Liver (tissue), 9 donors: Measurements from ENCODE around the gene SLC14A1. TPM values are rescaled to one million over a fixed set of nuclear protein-coding genes. Genes with fewer than 3 reads are reported as not detected.

Experiments
- DNase-seq: peaks from one replicate; pipeline ENCODE4 v3.0.0-alpha.2; 2017; ENCODE audit warnings: low spot score
- H3K27ac ChIP-seq, 2 donors: one replicate each; pipeline ENCODE4 v1.7.0; 2013; ENCODE audit warnings: inconsistent platforms in 2 of 2, low read length in 2 of 2, control low read depth in 1 of 2, low read depth in 1 of 2, mild to moderate bottlenecking in 1 of 2
- H3K27me3 ChIP-seq, 4 donors: one replicate each; pipeline versions ENCODE4 v1.6.1 to v1.7.0; 2013; ENCODE audit warnings: low read length in 3 of 4, inconsistent platforms in 1 of 4, mild to moderate bottlenecking in 1 of 4, moderate library complexity in 1 of 4; ENCODE audit not compliant: control insufficient read depth in 4 of 4, insufficient read depth in 4 of 4
- H3K36me3 ChIP-seq, 4 donors: one replicate each; pipeline versions ENCODE4 v1.6.1 to v1.7.0; 2013; ENCODE audit warnings: low read length in 3 of 4, mild to moderate bottlenecking in 3 of 4, low read depth in 1 of 4, moderate library complexity in 1 of 4; ENCODE audit not compliant: control insufficient read depth in 4 of 4, insufficient read depth in 3 of 4
- H3K4me1 ChIP-seq, 4 donors: one replicate each; pipeline versions ENCODE4 v1.6.1 to v1.7.0; 2013; ENCODE audit warnings: low read length in 3 of 4, mild to moderate bottlenecking in 3 of 4, moderate library complexity in 1 of 4; ENCODE audit not compliant: control insufficient read depth in 4 of 4, insufficient read depth in 4 of 4
- H3K4me3 ChIP-seq, 3 donors: one replicate each; pipeline versions ENCODE4 v1.6.1 to v1.7.0; 2013; ENCODE audit warnings: low read length in 3 of 3, control low read depth in 1 of 3, low read depth in 1 of 3, mild to moderate bottlenecking in 1 of 3
- H3K9ac ChIP-seq, 2 donors: one replicate each; pipeline ENCODE4 v1.7.0; 2013; ENCODE audit warnings: low read length in 2 of 2, mild to moderate bottlenecking in 2 of 2, moderate library complexity in 2 of 2, control low read depth in 1 of 2, low read depth in 1 of 2
- H3K9me3 ChIP-seq, 4 donors: one replicate each; pipeline versions ENCODE4 v1.6.1 to v1.7.0; 2013; ENCODE audit warnings: low read length in 3 of 4; ENCODE audit not compliant: control insufficient read depth in 4 of 4
- EGR1 ChIP-seq, 2 donors: IDR thresholded peaks; 2 replicates each; pipeline ENCODE4 v1.6.1; 2016 to 2018; ENCODE audit warnings: antibody characterized with exemption in 2 of 2, low read depth in 2 of 2
- FOXA1 ChIP-seq: IDR thresholded peaks from 2 replicates; pipeline ENCODE4 v1.6.1; 2016; ENCODE audit warnings: antibody characterized with exemption
- FOXA2 ChIP-seq: IDR thresholded peaks from 2 replicates; pipeline ENCODE4 v1.6.1; 2016; ENCODE audit warnings: antibody characterized with exemption
- GABPA ChIP-seq, 2 donors: IDR thresholded peaks in 1 of 2; conservative IDR thresholded peaks in 1 of 2; 2 replicates each; pipeline ENCODE4 v1.6.1; 2016; ENCODE audit warnings: antibody characterized with exemption in 2 of 2, mild to moderate bottlenecking in 1 of 2, moderate library complexity in 1 of 2
- HNF4A ChIP-seq, 2 donors: conservative IDR thresholded peaks; 2 replicates each; pipeline ENCODE4 v1.6.1; 2016; ENCODE audit warnings: antibody characterized with exemption in 2 of 2, mild to moderate bottlenecking in 2 of 2
- HNF4G ChIP-seq: IDR thresholded peaks from 2 replicates; pipeline ENCODE4 v1.6.1; 2016; ENCODE audit warnings: antibody characterized with exemption
- JUND ChIP-seq, 2 donors: IDR thresholded peaks; 2 replicates each; pipeline ENCODE4 v1.6.1; 2016; ENCODE audit warnings: antibody characterized with exemption in 2 of 2
- NR2F2 ChIP-seq: IDR thresholded peaks from 2 replicates; pipeline ENCODE4 v1.6.1; 2016; ENCODE audit warnings: antibody characterized with exemption
- RAD21 ChIP-seq, 2 donors: IDR thresholded peaks; 2 replicates each; pipeline ENCODE4 v1.6.1; 2016; ENCODE audit warnings: antibody characterized with exemption in 2 of 2, mild to moderate bottlenecking in 2 of 2
- RXRA ChIP-seq, 2 donors: IDR thresholded peaks; 2 replicates each; pipeline ENCODE4 v1.6.1; 2017 to 2018; ENCODE audit warnings: antibody characterized with exemption in 2 of 2, mild to moderate bottlenecking in 1 of 2
- SP1 ChIP-seq: IDR thresholded peaks from 2 replicates; pipeline ENCODE4 v1.6.1; 2018; ENCODE audit warnings: antibody characterized with exemption, mild to moderate bottlenecking
- TAF1 ChIP-seq: conservative IDR thresholded peaks from 2 replicates; pipeline ENCODE4 v1.6.1; 2016; ENCODE audit warnings: antibody characterized with exemption, mild to moderate bottlenecking
- YY1 ChIP-seq: IDR thresholded peaks from 2 replicates; pipeline ENCODE4 v1.6.1; 2016; ENCODE audit warnings: antibody characterized with exemption, mild to moderate bottlenecking
- WGBS: extraction: QIAGEN DNeasy Blood & Tissue Kit; methylation state at CpG from one replicate; pipeline ENCODE4 v1.1.7; 2013; 5-methylcytosine and 5-hydroxymethylcytosine counted together
- polyA plus RNA-seq, 2 donors: library from polyadenylated mRNA; stranded (reverse) in 1 of 2; unstranded in 1 of 2; fragments of 200-250 nt in 1 of 2; fragments of >200 nt in 1 of 2; fragmentation: Nextera tagmentation in 1 of 2; extraction: Ambion mirVana in 1 of 2; gene quantifications; one replicate each; pipeline versions ENCODE4 v1.2.1 to v1.2.3, GENCODE V29; 2013 to 2015
- total RNA-seq, 2 donors: library from RNA; depleted of rRNA; stranded (reverse); fragments of >200 nt; gene quantifications; one replicate each; pipeline ENCODE4 v1.2.3, GENCODE V29; 2014
- TF ChIP-seq, protein P1 (sequence below): fragments of 150-350 bp; IDR thresholded peaks from 2 replicates; pipeline ENCODE4 v1.5.1; 2017; ENCODE audit warnings: improper control_type of control experiment, low read depth, low read length; ENCODE audit not compliant: missing input control
- TF ChIP-seq, protein P2 (sequence below): IDR thresholded peaks from 2 replicates; pipeline ENCODE4 v1.6.1; 2016; ENCODE audit warnings: antibody characterized with exemption
- TF ChIP-seq, protein P3 (sequence below): IDR thresholded peaks from 2 replicates; pipeline ENCODE4 v1.6.1; 2016; ENCODE audit warnings: antibody characterized with exemption
- TF ChIP-seq, protein P4 (sequence below): IDR thresholded peaks from 2 replicates; pipeline ENCODE4 v1.6.1; 2016; ENCODE audit warnings: antibody characterized with exemption
- TF ChIP-seq, protein P5 (sequence below): IDR thresholded peaks from 2 replicates; pipeline ENCODE4 v1.6.1; 2016; ENCODE audit warnings: antibody characterized with exemption, mild to moderate bottlenecking
- donor health status: healthy.
- donor health status: healthy.
- donor health status: healthy.
- donor health status: healthy.
- donor health status: healthy.

SLC14A1 gene
- total and polyA plus RNA-seq, 4 donors = 0.56 to 96.7 (median 0.80) TPM

DNA sequence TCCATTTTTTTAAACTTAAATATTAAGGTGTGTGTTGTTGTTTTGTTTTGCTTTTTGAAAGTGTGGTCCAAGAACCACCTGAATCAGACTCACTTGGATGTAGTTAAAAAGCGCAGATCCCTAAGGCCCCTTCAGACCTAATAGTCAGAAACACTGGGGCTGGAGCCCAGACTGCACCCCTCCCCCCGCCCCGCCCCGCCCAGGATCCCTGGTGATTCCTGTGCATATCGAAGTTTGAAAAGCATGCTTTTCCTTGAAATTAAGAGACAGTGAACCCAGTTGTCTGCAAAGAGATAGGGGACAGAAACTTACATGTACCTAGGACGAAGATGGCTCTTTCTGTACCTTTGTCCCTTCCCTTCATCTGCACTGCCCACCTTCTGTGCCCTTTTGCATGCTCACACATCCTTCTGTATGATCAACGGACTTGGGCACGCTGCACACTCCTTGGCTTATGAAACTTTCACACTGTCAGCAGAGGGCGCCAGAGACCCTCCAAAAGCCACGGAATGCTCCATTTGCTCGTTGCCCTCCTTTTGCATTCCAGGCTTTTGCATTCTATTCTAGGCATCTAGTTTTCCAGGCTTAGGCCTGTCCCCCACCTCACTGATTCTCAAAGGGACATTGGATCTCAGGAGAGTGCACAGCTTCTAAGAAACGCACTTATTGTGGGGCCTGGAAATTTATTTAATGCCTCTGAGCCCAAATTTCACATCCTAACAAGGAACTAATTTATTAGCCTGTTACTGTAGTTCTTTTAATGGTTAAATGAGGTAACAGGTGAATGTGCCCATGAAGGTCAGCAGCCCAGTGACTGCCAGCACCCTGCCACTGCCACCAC is 32.8 kb upstream of the SLC14A1 start:
- peak; percentile 93 for DNase-seq
- Histone ChIP-seq H3K4me1 (peaks cover 0 to 4% (median 0%) of the 10 kb centered on the region in 4 donors), H3K27me3 (no peaks in the 10 kb centered on the region), H3K4me3 (no peak overlapping the region), H3K9me3 (no peaks in the 10 kb centered on the region), H3K27ac (no peak overlapping the region), H3K9ac (no peak overlapping the region), H3K36me3 (no peaks in the 10 kb centered on the region)
- WGBS = 12% methylated on average over 12 of the region's 12 CpGs
- peak; percentile 97 to 98 for TF ChIP-seq RAD21 (IDR thresholded peaks at IDR 0.05)
- TF ChIP-seq RXRA (IDR thresholded peaks at IDR 0.05) = peak in 1 of 2 donors; percentile 23
- no peak for TF ChIP-seq TAF1
- TF ChIP-seq, protein P1, sequence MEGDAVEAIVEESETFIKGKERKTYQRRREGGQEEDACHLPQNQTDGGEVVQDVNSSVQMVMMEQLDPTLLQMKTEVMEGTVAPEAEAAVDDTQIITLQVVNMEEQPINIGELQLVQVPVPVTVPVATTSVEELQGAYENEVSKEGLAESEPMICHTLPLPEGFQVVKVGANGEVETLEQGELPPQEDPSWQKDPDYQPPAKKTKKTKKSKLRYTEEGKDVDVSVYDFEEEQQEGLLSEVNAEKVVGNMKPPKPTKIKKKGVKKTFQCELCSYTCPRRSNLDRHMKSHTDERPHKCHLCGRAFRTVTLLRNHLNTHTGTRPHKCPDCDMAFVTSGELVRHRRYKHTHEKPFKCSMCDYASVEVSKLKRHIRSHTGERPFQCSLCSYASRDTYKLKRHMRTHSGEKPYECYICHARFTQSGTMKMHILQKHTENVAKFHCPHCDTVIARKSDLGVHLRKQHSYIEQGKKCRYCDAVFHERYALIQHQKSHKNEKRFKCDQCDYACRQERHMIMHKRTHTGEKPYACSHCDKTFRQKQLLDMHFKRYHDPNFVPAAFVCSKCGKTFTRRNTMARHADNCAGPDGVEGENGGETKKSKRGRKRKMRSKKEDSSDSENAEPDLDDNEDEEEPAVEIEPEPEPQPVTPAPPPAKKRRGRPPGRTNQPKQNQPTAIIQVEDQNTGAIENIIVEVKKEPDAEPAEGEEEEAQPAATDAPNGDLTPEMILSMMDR = peak; percentile 88
- peak in 1 of 2 donors; percentile 32 for TF ChIP-seq HNF4A (conservative IDR thresholded peaks at IDR 0.05)

DNA sequence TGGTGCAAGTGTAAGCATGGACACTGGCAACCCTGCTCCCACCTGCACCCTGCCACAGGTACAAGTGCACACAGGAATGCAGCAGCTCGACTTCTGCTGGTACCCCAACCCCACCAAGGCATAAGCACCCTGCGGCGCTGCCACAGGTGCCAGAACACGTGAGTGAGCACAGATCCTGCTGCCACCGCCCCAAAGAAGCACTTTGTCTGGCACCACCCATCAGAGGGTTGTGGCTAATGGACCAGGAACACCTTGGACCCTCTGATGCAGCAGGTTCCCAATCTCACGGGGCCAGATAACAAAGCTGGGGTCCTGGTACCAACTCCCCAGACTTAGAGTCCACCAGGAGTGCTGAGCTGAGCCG is 32.2 kb upstream of the SLC14A1 start:
- no peak overlapping the region for H3K4me3 ChIP-seq
- no peaks in the 10 kb centered on the region for H3K36me3 ChIP-seq
- no peak for DNase-seq
- peaks cover 0 to 4% (median 0%) of the 10 kb centered on the region in 4 donors for H3K4me1 ChIP-seq
- H3K9me3 ChIP-seq = no peaks in the 10 kb centered on the region
- WGBS = 76% methylated on average over 7 of the region's 7 CpGs
- H3K27ac ChIP-seq = no peak overlapping the region
- H3K9ac ChIP-seq = no peak overlapping the region
- TF ChIP-seq YY1 (no peak), TAF1 (no peak), RAD21 (IDR thresholded peaks at IDR 0.05) (no peak), HNF4A (conservative IDR thresholded peaks at IDR 0.05) (no peak), HNF4G (no peak), GABPA (IDR thresholded peaks at IDR 0.05 in 1 of 2, conservative IDR thresholded peaks at IDR 0.05 in 1 of 2) (no peak), EGR1 (IDR thresholded peaks at IDR 0.05; ENCODE audit: low read depth in 2 of 2) (no peak), FOXA1 (no peak), NR2F2 (no peak), RXRA (IDR thresholded peaks at IDR 0.05) (no peak), FOXA2 (no peak), SP1 (no peak), JUND (IDR thresholded peaks at IDR 0.05) (no peak)
- TF ChIP-seq, protein P1 = no peak
- TF ChIP-seq, protein P2, sequence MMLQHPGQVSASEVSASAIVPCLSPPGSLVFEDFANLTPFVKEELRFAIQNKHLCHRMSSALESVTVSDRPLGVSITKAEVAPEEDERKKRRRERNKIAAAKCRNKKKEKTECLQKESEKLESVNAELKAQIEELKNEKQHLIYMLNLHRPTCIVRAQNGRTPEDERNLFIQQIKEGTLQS = no peak
- TF ChIP-seq, protein P3, sequence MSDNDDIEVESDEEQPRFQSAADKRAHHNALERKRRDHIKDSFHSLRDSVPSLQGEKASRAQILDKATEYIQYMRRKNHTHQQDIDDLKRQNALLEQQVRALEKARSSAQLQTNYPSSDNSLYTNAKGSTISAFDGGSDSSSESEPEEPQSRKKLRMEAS = no peak
- TF ChIP-seq, protein P4, sequence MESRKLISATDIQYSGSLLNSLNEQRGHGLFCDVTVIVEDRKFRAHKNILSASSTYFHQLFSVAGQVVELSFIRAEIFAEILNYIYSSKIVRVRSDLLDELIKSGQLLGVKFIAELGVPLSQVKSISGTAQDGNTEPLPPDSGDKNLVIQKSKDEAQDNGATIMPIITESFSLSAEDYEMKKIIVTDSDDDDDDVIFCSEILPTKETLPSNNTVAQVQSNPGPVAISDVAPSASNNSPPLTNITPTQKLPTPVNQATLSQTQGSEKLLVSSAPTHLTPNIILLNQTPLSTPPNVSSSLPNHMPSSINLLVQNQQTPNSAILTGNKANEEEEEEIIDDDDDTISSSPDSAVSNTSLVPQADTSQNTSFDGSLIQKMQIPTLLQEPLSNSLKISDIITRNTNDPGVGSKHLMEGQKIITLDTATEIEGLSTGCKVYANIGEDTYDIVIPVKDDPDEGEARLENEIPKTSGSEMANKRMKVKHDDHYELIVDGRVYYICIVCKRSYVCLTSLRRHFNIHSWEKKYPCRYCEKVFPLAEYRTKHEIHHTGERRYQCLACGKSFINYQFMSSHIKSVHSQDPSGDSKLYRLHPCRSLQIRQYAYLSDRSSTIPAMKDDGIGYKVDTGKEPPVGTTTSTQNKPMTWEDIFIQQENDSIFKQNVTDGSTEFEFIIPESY = no peak
- TF ChIP-seq, protein P5, sequence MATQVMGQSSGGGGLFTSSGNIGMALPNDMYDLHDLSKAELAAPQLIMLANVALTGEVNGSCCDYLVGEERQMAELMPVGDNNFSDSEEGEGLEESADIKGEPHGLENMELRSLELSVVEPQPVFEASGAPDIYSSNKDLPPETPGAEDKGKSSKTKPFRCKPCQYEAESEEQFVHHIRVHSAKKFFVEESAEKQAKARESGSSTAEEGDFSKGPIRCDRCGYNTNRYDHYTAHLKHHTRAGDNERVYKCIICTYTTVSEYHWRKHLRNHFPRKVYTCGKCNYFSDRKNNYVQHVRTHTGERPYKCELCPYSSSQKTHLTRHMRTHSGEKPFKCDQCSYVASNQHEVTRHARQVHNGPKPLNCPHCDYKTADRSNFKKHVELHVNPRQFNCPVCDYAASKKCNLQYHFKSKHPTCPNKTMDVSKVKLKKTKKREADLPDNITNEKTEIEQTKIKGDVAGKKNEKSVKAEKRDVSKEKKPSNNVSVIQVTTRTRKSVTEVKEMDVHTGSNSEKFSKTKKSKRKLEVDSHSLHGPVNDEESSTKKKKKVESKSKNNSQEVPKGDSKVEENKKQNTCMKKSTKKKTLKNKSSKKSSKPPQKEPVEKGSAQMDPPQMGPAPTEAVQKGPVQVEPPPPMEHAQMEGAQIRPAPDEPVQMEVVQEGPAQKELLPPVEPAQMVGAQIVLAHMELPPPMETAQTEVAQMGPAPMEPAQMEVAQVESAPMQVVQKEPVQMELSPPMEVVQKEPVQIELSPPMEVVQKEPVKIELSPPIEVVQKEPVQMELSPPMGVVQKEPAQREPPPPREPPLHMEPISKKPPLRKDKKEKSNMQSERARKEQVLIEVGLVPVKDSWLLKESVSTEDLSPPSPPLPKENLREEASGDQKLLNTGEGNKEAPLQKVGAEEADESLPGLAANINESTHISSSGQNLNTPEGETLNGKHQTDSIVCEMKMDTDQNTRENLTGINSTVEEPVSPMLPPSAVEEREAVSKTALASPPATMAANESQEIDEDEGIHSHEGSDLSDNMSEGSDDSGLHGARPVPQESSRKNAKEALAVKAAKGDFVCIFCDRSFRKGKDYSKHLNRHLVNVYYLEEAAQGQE = no peak
- H3K27me3 ChIP-seq = no peaks in the 10 kb centered on the region
